Stimulated activated CD8-positive, alpha-beta memory T cell treated with anti-CD3 and anti-CD28 coated beads, Interleukin-2, amount 100 ng/mL, for 48 hours (primary cell): ENCODE data around the gene FAM83F.
"Not testable (repeated sequence)": the region's sequence is repeated elsewhere in the genome, so short reads cannot be mapped to it uniquely, and the experiment has no call there.

ENCODE experiments used
- DNase-seq, 2 donors: peaks; one replicate each; pipeline ENCODE4 v3.0.0-alpha.2; 2020; ENCODE audit warnings: low read depth in 2 of 2

The FAM83F gene

DNA sequence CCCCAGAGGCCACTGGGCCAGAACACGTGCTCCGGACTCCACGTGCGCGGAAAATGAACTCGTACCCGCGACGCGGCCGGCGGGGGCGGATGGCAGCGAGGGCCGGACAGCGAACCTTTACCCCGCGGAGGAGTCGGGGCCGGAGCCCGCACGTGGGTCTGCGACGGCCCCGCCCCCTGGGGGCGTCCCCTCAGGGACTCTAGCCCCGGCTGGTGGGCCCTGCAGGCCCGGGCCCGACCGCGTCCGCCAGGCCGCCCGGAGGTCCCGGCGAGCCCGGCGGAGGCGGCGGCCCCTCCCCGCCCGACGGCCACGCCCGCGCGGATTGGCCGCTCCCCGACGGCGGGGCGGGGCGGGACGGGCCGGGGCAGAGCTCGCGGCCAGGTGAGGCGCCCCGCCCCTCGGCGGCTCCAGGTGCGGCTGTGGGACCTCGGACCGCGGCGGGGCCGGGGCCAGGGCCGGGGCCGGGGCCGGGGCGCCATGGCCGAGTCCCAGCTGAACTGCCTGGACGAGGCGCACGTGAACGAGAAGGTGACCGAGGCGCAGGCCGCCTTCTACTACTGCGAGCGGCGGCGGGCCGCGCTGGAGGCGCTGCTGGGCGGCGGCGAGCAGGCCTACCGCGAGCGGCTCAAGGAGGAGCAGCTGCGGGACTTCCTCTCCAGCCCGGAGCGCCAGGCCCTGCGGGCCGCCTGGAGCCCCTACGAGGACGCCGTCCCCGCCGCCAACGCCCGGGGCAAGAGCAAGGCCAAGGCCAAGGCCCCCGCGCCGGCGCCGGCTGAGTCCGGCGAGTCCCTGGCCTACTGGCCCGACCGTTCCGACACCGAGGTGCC lies at the start of gene FAM83F:
Gene FAM83F (plus strand): TSS at position 389 of the 827 bp plus-strand sequence. CDS start 89 bp downstream, at position 478.
- DNase-seq, result peak in 1 of 2 donors; percentile 14

GRCh38 chr22:39946126-39946502 lies 48.6 kb upstream of the FAM83F start:
- DNase-seq, result no peak

- no peak for DNase-seq
Measured at GRCh38 chr22:39946503-39947219, 48.1 kb upstream of the FAM83F start.

- DNase-seq, result no peak
Measured at GRCh38 chr22:39947220-39948216, 47.2 kb upstream of the FAM83F start.

GRCh38 chr22:39949964-39950737 lies 44.6 kb upstream of the FAM83F start:
- DNase-seq, result no peak

- not testable (repeated sequence) for DNase-seq
Measured at GRCh38 chr22:39951603-39952293, 43.0 kb upstream of the FAM83F start.

GRCh38 chr22:39952347-39952746 lies 42.4 kb upstream of the FAM83F start:
- no peak for DNase-seq

- no peak for DNase-seq
Measured at GRCh38 chr22:39953101-39953500, 41.7 kb upstream of the FAM83F start.

- no peak for DNase-seq
Measured at GRCh38 chr22:39954584-39955055, 40.1 kb upstream of the FAM83F start.

GRCh38 chr22:39955675-39956074 lies 39.1 kb upstream of the FAM83F start:
- DNase-seq, result no peak

- DNase-seq, result no peak
Measured at GRCh38 chr22:39956932-39957664, 37.7 kb upstream of the FAM83F start.

- DNase-seq, result no peak
Measured at GRCh38 chr22:39958009-39958711, 36.6 kb upstream of the FAM83F start.

DNA sequence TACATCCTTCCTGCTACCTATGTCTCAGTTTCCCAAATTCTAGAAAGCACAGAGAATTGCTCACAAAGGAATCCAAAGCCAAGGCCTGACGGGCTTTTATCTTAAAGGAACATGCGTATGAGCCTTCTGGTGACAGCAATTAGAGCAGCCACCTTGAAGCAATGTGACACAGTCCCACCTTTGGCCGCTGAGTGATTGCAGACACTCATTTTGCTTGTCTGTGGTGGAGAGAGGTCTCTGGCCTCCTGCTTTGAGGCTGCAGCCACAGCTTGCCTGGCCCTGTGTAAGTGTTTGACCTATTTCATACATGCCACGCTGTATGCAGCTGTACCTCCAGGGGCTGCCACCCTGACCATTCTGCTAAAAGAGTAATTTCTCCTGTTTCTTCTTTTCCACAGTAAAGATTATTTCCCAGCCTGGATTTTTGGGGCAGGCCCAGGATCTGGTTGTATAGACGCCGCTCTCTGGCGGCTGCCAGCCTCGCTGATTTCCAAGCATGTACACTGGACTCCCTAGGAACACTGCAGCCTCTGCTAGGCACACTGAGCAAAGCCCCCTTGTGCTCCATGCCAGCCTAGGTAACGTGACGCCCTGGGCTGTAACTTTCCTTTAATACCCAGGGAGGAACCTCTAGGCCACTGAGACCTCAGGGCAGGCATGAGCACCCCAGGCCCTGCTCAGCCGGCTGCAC lies 35.7 kb upstream of the FAM83F start:
- no peak for DNase-seq

- DNase-seq, result no peak
Measured at GRCh38 chr22:39959640-39960447, 34.9 kb upstream of the FAM83F start, which contains the start of gene TMA7B. Gene TMA7B (plus strand): TSS chr22:39960397. CDS start chr22:39964375, 3,978 bp downstream.

- DNase-seq, result peak; percentile 55 to 66
Measured at GRCh38 chr22:39960791-39961746, 33.7 kb upstream of the FAM83F start.

DNA sequence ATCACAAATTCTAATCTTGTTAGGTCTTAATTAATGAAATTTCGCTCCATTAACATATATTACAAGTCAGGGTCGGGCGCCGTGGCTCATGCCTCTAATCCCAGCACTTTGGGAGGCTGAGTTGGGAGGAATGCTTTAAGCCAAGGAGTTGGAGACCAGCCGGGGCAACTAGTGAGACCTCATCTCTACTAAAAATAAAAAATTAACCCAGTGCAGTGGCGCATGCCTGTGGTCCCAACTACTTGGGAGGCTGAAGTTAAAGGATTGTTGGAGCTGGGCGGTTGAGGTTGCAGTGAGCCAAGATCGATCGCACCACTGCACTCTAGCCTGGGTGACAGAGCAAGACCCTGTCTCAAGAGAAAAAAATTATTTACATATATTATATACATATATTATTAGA lies 32.7 kb upstream of the FAM83F start:
- no peak for DNase-seq
